HG02943 (cell line): ENCODE measurements around the gene PLCG1.

Experiments used
- ATAC-seq: cut with Tn5 transposase; IDR thresholded peaks from one replicate; pipeline ENCODE4 v1.9.1; 2021; ENCODE audit warnings: mild to moderate bottlenecking, low read depth, moderate library complexity; ENCODE audit not compliant: unreplicated experiment

The PLCG1 gene

GRCh38 chr20:41202426-41202825 is 65.1 kb downstream of the PLCG1 start:
- no peak for ATAC-seq

GRCh38 chr20:41203660-41204059 is 66.3 kb downstream of the PLCG1 start:
- no peak for ATAC-seq

- ATAC-seq = no peak
Measured at GRCh38 chr20:41204304-41205265, 67.2 kb downstream of the PLCG1 start.

GRCh38 chr20:41205313-41205712 is 68.0 kb downstream of the PLCG1 start:
- no peak for ATAC-seq

GRCh38 chr20:41213150-41213820 is 75.9 kb downstream of the PLCG1 start:
- ATAC-seq = no peak

GRCh38 chr20:41214202-41214601 is 76.9 kb downstream of the PLCG1 start:
- ATAC-seq = no peak

- ATAC-seq = no peak
Measured at GRCh38 chr20:41214666-41215065, 77.3 kb downstream of the PLCG1 start.

- no peak for ATAC-seq
Measured at GRCh38 chr20:41217422-41217821, 80.1 kb downstream of the PLCG1 start.

- no peak for ATAC-seq
Measured at GRCh38 chr20:41218466-41218865, 81.1 kb downstream of the PLCG1 start.

GRCh38 chr20:41219824-41220223 is 82.5 kb downstream of the PLCG1 start:
- ATAC-seq = no peak

GRCh38 chr20:41221614-41222218 is 84.4 kb downstream of the PLCG1 start:
- no peak for ATAC-seq

GRCh38 chr20:41222296-41222695 is 85.0 kb downstream of the PLCG1 start:
- ATAC-seq = no peak

- ATAC-seq = no peak
Measured at GRCh38 chr20:41222703-41223102, 85.4 kb downstream of the PLCG1 start.

GRCh38 chr20:41223112-41223511 is 85.8 kb downstream of the PLCG1 start:
- ATAC-seq = no peak

- ATAC-seq = no peak
Measured at GRCh38 chr20:41224281-41224680, 86.9 kb downstream of the PLCG1 start.

GRCh38 chr20:41225091-41225490 is 87.7 kb downstream of the PLCG1 start:
- ATAC-seq = no peak

- no peak for ATAC-seq
Measured at GRCh38 chr20:41226426-41226825, 89.1 kb downstream of the PLCG1 start.
